Tibial artery (tissue), 4 donors: ENCODE results near the gene ITPR3.

Experiments used
- DNase-seq, 2 donors: peaks; one replicate each; pipeline ENCODE4 v3.0.0-alpha.2; 2019
- H3K27ac ChIP-seq, 2 donors: fragments of 200-600 bp; sonication (generic) in 1 of 2; 1 replicate in 1 of 2; 2 replicates in 1 of 2; pipeline ENCODE4 v1.5.1; 2018 to 2019; ENCODE audit warnings: mild to moderate bottlenecking in 1 of 2
- H3K27me3 ChIP-seq, 2 donors: fragments of 200-600 bp; sonication (generic) in 1 of 2; one replicate each; pipeline versions ENCODE4 v1.5.1 to v1.6.0; 2016 to 2019
- H3K36me3 ChIP-seq, 3 donors: fragments of 200-600 bp; sonication (generic) in 2 of 3; one replicate each; pipeline ENCODE4 v1.5.1; 2016 to 2019; ENCODE audit warnings: mild to moderate bottlenecking in 2 of 3
- H3K4me1 ChIP-seq, 4 donors: fragments of 200-600 bp; sonication (generic) in 2 of 4; 1 replicate in 3 of 4; 2 replicates in 1 of 4; pipeline ENCODE4 v1.5.1; 2016 to 2019
- H3K4me3 ChIP-seq, 2 donors: fragments of 200-600 bp; sonication (generic) in 1 of 2; 1 replicate in 1 of 2; 2 replicates in 1 of 2; pipeline ENCODE4 v1.5.1; 2018 to 2019; ENCODE audit warnings: mild to moderate bottlenecking in 2 of 2
- H3K9me3 ChIP-seq, 3 donors: fragments of 200-600 bp; sonication (generic) in 1 of 3; one replicate each; pipeline ENCODE4 v1.5.1; 2016 to 2019
- CTCF ChIP-seq, 2 experiments: fragments of 200-600 bp in 1 of 2; fragments of 450-650 bp in 1 of 2; IDR thresholded peaks; one replicate each; pipeline ENCODE4 v1.5.1; 2017 to 2019; ENCODE audit warnings: antibody characterized with exemption in 2 of 2, mild to moderate bottlenecking in 1 of 2, moderate library complexity in 1 of 2
- intact Hi-C: fragments of 100-400 bp; cut with DNase I; formaldehyde crosslinking; loops from one replicate; pipeline ENCODE4 v1.15.0; 2023; ENCODE audit warnings: low total_unique reads

The ITPR3 gene

GRCh38 chr6:33588894-33589293, 32.2 kb upstream of the ITPR3 start:
- intact Hi-C loops = loop anchor here (5.0 to 10.0 kb wide), 3 partner anchors 108 to 563 kb away; no protein-coding TSS in a partner anchor
- H3K27me3 ChIP-seq = peaks cover 0 to 14% of the 10 kb centered on the region in 2 donors
- H3K36me3 ChIP-seq = no peaks in the 10 kb centered on the region
- TF ChIP-seq CTCF (IDR thresholded peaks at IDR 0.05) = no peak
- no peak overlapping the region for H3K4me3 ChIP-seq
- peaks cover 0 to 23% (median 13%) of the 10 kb centered on the region in 4 donors for H3K4me1 ChIP-seq
- no peak overlapping the region for H3K27ac ChIP-seq
- no peaks in the 10 kb centered on the region for H3K9me3 ChIP-seq
- DNase-seq = no peak

DNA sequence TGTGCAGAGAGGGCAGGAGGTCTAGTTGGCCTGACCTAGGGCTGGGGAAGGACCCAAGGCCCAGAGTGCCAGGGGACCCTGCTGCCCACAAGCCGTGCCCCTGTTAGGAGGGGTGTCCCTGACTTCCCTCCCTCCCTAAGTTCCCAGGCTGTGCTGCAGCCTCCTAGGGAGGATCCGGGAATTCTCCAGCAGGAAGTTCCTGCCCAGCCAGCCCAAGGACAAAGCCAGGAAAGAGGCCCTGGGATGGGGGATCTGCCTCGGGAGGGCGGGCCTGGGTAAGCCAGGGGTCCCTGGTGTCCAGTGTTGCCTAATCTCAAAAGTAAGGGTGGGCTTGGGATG, 31.8 kb upstream of the ITPR3 start:
- Histone ChIP-seq H3K9me3 (no peaks in the 10 kb centered on the region), H3K27ac (no peak overlapping the region), H3K4me1 (peaks cover 0 to 23% (median 13%) of the 10 kb centered on the region in 4 donors), H3K36me3 (no peaks in the 10 kb centered on the region), H3K27me3 (peaks cover 0 to 14% of the 10 kb centered on the region in 2 donors), H3K4me3 (no peak overlapping the region)
- DNase-seq = no peak
- intact Hi-C loops = loop anchor here (5.0 to 10.0 kb wide), 3 partner anchors 108 to 563 kb away; no protein-coding TSS in a partner anchor
- TF ChIP-seq CTCF (IDR thresholded peaks at IDR 0.05) = no peak

- no peaks in the 10 kb centered on the region for H3K9me3 ChIP-seq
- H3K27me3 ChIP-seq = peaks cover 0 to 17% of the 10 kb centered on the region in 2 donors
- H3K36me3 ChIP-seq = no peaks in the 10 kb centered on the region
- peak in 1 of 2 donors; percentile 47 for DNase-seq
- intact Hi-C loops = loop anchor here (5.0 to 10.0 kb wide), 3 partner anchors 107 to 562 kb away; no protein-coding TSS in a partner anchor
- TF ChIP-seq CTCF (IDR thresholded peaks at IDR 0.05) = peak; percentile 49 to 50
- H3K4me1 ChIP-seq = peaks cover 0 to 23% (median 13%) of the 10 kb centered on the region in 4 donors
- no peak overlapping the region for H3K4me3 ChIP-seq
- no peak overlapping the region for H3K27ac ChIP-seq
Measured at GRCh38 chr6:33589731-33590530, 31.2 kb upstream of the ITPR3 start.

DNA sequence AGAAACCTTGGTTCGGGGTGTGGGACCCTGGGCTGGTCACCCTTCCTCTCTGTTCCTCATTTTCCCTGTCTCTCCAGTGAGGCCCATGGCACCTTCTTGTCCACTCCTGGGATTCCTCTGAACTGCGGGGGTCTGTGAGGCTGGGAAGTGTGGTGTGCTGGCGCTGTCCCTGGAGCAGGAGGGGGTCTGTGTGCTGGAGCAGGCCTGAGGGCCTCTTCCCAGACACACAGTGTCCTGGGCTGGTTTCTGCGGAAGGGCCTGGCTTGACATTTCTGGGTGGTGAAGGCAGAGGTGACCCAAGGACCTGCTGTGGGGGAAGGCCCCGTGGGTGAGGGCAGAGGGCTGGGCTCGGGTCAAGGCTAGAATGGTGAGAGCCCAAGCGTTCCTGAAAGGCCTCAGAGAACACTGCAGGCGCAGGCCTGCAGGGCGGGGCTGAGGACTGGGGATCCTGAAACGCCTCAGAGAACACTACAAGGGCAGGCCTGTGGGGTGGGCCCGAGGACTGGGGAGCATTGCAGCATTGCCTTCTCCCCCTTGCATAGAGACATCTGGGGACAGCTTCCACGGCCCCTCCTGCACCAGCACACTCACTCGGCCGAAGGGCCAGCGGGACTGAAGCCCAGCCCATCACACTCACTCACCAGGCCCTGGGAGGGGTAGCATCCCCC, 30.5 kb upstream of the ITPR3 start:
- H3K27me3 ChIP-seq = peaks cover 0 to 20% of the 10 kb centered on the region in 2 donors
- peaks cover 0 to 18% (median 10%) of the 10 kb centered on the region in 4 donors for H3K4me1 ChIP-seq
- no peak for DNase-seq
- H3K9me3 ChIP-seq = no peaks in the 10 kb centered on the region
- no peak overlapping the region for H3K4me3 ChIP-seq
- no peak overlapping the region for H3K27ac ChIP-seq
- intact Hi-C loops = no loop called here
- H3K36me3 ChIP-seq = no peaks in the 10 kb centered on the region
- TF ChIP-seq CTCF (IDR thresholded peaks at IDR 0.05) = no peak

- Histone ChIP-seq H3K9me3 (no peaks in the 10 kb centered on the region), H3K27ac (no peak overlapping the region), H3K36me3 (no peaks in the 10 kb centered on the region), H3K27me3 (peaks cover 0 to 20% of the 10 kb centered on the region in 2 donors), H3K4me3 (no peak overlapping the region), H3K4me1 (peaks cover 0 to 16% (median 7%) of the 10 kb centered on the region in 4 donors)
- DNase-seq = no peak
- TF ChIP-seq CTCF (IDR thresholded peaks at IDR 0.05) = no peak
- intact Hi-C loops = no loop called here
Measured at GRCh38 chr6:33591424-33592032, 29.6 kb upstream of the ITPR3 start.
